GM21526 (cell line): Measurements from ENCODE around the gene KCNJ14.

ENCODE experiments used
- ATAC-seq: cut with Tn5 transposase; IDR thresholded peaks from one replicate; pipeline ENCODE4 v1.9.1; 2021; ENCODE audit warnings: moderate library complexity; ENCODE audit not compliant: unreplicated experiment, low FRiP score

The KCNJ14 gene

GRCh38 chr19:48501494-48502349, 46.3 kb downstream of the KCNJ14 start:
- ATAC-seq = no peak

- no peak for ATAC-seq
These were observed 47.1 kb downstream of the KCNJ14 start for GRCh38 chr19:48502350-48503018.

GRCh38 chr19:48506138-48506733, 50.9 kb downstream of the KCNJ14 start:
- no peak for ATAC-seq

GRCh38 chr19:48507911-48508439, 52.6 kb downstream of the KCNJ14 start:
- no peak for ATAC-seq

- no peak for ATAC-seq
These were observed 53.5 kb downstream of the KCNJ14 start for GRCh38 chr19:48508729-48509411.

- ATAC-seq = no peak
These were observed 54.3 kb downstream of the KCNJ14 start for GRCh38 chr19:48509467-48510194.

GRCh38 chr19:48510421-48511268, 55.3 kb downstream of the KCNJ14 start:
- no peak for ATAC-seq

GRCh38 chr19:48511321-48511731, 56.0 kb downstream of the KCNJ14 start:
- ATAC-seq = no peak

- no peak for ATAC-seq
These were observed 56.6 kb downstream of the KCNJ14 start, which contains the start of gene LMTK3 for GRCh38 chr19:48511800-48512503. LMTK3 (minus strand) TSS chr19:48511835; CDS start chr19:48511576, 259 bp downstream.

GRCh38 chr19:48512504-48513288, 57.3 kb downstream of the KCNJ14 start:
- no peak for ATAC-seq

- ATAC-seq = peak; percentile 43
These were observed 58.1 kb downstream of the KCNJ14 start for GRCh38 chr19:48513289-48514122.

- ATAC-seq = no peak
These were observed 58.7 kb downstream of the KCNJ14 start for GRCh38 chr19:48514123-48514458.

GRCh38 chr19:48516536-48516935, 61.2 kb downstream of the KCNJ14 start:
- ATAC-seq = no peak
